GM04504 (cell line): Measurements from ENCODE around the gene CMTR1.
A peak's percentile ranks its signal among the peaks of the same experiment; 100 is the strongest.
"Not testable (repeated sequence)": the region's sequence is repeated elsewhere in the genome, so short reads cannot be mapped to it uniquely, and the experiment has no call there.

Source experiments
- DNase-seq: peaks from one replicate; pipeline ENCODE4 v3.0.0-alpha.2; 2012; ENCODE audit warnings: low read depth

The CMTR1 gene

GRCh38 chr6:37432916-37433656 lies at the start of gene CMTR1:
TSS of gene CMTR1 (plus strand) at chr6:37433221. CDS start at chr6:37435630, 2,409 bp downstream.
- DNase-seq = peak; percentile 78

- DNase-seq = no peak
These were observed 44.4 kb upstream of the CMTR1 start for GRCh38 chr6:37388578-37388977.

DNA sequence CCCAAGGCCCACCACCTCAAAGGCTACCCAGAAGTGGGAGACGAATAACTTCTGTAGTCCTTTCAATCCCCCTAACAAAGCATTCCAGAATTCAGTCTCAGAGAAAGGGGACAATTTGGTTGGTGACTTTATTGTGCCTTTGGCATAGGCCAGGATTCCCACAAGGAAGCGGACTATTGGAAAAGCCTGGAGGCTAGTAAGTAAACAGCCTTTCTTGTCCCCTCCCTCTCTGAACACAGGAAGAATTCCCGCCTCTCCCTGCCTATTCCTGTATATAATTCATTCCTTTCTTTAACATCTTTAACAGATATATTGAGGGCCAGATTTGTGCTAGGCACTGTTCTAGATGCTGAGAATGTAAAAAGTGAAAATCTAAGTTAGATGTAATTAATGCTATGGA lies 43.2 kb upstream of the CMTR1 start:
- DNase-seq = no peak

- no peak for DNase-seq
These were observed 41.9 kb upstream of the CMTR1 start for GRCh38 chr6:37391120-37391519.

DNA sequence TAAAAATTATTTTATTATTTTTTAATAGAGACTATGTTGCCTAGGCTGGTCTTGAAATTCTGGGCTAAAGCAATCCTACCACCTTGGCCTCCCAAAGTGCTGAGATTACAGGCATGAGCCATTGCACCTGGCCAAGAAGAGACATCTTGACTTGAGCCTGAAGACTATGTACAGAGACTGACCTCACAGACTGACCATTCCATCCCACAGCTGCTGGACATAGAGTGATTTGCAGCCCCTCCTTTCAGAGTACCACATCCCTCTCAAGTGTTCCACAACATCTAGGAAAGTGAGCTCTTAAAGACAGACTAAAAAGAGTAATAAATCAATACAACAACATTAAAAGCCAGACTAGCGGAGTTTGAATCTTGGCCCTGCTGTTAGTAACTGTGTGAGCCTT lies 40.2 kb upstream of the CMTR1 start:
- no peak for DNase-seq

DNA sequence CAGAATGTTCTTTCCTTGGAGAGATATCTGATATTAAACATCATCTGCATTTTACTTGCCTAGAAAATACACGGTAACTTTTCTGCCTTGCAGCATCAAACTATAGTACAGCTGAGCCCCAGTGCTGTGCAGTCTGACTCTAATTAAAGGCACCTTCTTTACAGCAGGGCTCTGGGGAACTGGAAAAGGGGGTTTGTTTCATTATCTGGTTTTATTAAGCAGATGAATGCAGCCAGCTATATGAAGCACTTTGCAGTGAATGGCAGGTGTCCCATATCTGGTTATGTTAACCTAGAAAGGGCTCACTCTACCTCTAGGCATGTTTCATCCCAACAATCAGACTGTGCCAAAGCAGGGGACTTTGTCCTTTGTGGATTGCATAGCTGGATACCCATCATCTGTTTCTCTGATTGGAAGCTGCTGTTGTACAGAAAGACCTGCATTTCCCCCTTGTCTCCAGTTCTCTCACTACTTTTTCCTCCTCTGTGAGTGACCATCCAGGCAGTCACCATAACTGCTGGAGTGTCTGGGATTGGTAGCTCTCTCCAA lies 39.6 kb upstream of the CMTR1 start:
- no peak for DNase-seq

DNA sequence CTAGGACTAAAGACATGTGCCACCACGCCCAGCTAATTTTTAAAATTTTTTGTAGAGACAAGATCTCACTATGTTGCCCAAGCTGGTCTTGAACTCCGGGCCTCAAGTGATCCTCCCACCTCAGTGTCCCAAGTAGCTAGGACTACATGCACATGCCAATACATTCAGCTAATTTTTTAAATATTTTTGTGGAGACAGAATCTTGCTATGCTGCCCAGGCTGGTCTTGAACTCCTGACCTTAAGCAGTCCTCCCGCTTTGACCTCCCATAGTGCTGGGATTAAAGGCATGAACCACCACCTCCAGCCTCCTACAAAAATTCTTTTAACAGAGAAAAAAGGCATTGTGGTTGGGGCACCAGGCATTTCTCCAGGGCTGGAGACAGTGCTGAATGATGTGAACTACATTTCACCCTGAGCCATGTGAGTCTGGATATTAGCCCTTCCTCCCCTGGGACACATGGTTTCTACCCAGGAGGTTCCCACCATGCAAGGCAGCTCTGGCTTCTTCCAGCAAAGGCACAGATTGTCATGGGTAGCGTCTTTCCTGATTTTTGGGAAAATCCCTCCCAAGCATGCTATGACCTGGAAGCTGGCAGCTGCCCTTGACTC lies 36.3 kb upstream of the CMTR1 start:
- peak; percentile 58 for DNase-seq

GRCh38 chr6:37399131-37399530 lies 33.9 kb upstream of the CMTR1 start:
- DNase-seq = no peak

DNA sequence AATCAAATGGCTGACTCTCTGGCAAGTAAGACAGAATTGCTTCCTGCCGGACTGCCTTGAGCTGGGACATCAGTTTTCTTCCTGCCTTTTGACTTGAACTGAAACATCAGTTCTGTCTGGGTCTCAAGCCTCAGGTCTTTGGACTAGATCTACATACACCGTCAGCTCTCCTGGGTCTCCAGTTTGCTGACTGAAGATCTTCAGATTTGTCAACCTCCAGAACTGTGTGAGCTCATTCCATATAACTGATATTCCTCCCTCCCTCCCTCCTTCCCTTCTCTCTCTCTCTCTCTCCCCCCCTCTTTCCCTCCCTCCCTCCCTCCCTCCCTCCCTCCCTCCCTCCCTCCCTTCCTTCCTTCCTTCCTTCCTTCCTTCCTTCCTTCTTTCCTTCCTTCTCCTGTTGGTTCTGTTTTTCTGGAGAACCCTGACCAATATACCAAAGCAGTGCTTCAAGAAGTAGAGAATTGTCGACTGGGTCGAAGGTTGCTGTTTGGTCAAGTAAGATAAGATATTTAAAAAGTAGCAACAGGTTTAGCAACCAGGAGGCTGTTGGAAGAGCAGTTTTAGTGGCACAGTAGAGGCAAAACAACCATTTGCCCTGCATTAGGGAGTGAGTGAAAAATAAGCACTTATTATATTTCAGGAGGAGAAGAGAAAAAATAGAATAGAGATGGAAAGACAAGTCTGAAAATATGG lies 33.1 kb upstream of the CMTR1 start:
- DNase-seq = no peak

- DNase-seq = not testable (repeated sequence)
These were observed 31.4 kb upstream of the CMTR1 start for GRCh38 chr6:37401658-37402057.

DNA sequence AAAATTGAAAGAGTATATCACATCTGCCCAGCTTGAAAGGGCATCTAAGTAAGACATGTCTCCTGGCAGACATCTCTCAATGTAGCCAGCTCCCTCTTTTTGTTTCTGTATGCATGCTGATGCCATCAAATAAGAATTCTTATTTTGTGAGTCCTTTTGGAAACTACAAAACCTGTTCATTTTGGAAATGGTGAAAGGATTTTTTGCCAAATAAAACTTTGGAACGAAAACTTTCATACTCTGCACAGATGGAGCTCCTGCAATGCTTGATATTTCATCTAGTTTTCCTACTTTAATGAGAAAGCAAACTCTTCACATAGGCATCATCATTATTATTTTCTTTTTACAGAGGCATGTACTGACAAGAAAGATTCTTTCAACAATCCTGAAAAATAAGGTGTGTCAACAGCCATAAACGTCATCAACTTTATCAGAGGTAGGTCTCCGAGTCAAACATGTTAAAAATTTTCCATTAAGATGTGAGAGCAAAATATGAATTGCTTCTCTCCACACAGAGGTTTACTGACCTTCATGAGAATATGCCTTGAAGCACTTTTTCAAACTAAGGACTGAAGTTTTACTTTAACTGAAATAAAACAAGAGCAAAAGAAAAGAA lies 26.2 kb upstream of the CMTR1 start:
- no peak for DNase-seq

- DNase-seq = no peak
These were observed 25.1 kb upstream of the CMTR1 start for GRCh38 chr6:37407948-37408347.

DNA sequence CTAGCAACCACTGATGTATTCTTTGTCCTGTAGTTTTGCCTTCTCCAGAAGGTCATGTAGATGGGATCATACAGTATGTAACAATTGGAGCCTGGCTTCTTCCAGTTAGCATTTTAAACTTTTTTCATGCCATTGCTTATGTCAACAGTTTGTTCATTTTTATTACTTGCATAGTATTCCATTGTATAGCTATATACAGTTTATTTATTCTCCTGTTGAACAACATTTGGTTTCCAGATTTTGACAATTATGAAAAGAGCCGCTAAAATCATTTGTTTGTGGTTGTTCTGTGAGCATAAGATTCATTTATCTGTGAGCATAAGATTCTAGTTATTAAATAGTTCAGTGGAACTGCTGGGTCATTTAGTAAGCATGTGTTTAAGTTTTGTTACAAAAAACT lies 23.5 kb upstream of the CMTR1 start:
- DNase-seq = no peak

DNA sequence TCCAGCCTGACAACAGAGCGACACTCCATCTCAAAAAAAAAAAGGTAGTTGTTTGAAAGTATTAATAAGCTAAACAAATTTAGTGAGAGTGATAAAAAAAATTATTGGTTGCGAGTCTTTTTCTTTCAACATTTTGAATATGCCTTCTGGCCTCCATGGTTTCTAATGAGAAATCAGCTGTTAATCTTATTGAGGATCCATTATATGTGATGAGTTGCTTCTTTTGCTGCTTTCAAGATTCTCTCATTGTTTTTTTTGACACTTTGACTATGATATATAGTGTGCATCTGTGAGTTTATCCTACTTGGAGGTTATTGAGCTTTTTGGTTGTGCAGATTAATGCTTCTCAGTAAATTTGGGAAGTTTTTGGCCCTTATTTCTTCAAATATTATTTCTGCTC lies 15.6 kb upstream of the CMTR1 start:
- DNase-seq = no peak

GRCh38 chr6:37418722-37419121 lies 14.3 kb upstream of the CMTR1 start:
- no peak for DNase-seq

DNA sequence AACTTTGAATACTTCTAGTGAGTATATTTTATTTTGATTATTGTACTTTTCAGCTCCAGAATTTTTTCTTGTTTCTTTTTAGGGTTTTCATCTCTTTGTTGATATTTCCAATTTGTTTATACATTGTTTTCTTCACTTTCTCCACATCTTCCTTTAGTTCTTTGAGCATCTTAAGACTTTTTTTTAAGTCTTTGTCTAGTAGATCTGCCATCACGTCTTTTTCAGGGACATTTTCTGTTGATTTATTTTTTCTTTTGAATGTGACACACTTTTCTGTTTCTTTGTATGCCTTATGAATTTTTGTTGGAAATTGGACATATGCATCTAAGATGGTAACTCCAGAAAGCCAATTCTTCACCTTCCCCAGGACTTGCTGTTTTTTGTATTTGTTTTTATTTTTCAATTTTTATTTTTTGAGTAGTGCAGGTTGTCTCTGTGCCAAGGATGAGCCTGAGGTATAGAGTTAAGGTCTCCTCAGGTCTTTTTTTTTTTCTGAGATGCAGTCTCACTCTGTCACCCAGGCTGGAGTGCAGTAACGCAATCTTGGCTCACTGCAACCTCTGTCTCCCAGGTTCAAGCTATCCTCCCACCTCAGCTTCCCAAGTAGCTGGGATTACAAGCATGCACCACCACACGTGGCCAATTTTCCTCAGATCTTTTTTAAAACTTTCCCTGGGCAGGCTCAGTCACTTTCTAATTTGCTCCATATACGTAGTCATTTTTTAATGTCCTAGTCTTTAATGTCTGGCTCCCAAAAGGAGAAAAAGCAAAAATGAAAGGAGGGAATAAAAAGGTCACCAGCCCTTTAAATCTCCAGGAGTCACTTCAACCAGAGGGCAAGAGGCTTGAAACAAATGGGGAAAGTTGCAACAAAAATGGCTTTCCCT lies 6.7 kb upstream of the CMTR1 start:
- no peak for DNase-seq

- no peak for DNase-seq
These were observed 6.0 kb upstream of the CMTR1 start for GRCh38 chr6:37426945-37427510.

DNA sequence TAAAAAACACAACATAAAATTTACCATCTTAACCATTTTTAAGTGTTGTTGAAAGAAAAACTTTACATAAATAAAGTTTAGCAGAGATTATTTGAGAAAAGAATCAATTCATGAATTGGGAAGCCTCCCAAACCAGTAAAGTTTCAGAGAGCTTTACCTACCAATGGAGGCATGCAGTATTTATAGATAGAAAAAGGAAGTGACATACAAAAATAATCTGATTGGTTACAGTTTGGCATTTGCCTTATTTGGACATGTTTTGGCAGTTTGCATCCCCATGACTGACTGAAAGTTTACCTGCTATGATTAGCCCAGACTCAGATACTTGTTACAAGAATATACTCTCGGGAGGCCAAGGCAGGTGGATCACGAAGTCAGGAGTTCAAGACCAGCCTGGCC lies 3.7 kb upstream of the CMTR1 start:
- DNase-seq = no peak

DNA sequence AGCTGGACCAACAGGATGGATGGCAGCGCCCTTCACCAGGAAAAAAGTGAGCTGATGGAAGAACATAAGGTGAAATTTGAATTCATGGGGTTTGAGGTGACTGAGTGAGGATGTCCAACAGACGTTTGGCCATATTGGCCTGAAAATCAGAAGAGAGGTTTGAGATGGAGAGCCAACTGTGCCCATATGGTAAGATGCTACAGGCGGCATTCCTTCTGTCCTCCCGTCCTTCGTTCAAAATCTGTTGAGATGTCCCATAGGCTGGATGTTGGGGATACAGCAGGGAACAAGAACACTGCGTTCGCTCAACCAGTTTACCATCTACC lies 468 bp upstream of the CMTR1 start:
- no peak for DNase-seq

DNA sequence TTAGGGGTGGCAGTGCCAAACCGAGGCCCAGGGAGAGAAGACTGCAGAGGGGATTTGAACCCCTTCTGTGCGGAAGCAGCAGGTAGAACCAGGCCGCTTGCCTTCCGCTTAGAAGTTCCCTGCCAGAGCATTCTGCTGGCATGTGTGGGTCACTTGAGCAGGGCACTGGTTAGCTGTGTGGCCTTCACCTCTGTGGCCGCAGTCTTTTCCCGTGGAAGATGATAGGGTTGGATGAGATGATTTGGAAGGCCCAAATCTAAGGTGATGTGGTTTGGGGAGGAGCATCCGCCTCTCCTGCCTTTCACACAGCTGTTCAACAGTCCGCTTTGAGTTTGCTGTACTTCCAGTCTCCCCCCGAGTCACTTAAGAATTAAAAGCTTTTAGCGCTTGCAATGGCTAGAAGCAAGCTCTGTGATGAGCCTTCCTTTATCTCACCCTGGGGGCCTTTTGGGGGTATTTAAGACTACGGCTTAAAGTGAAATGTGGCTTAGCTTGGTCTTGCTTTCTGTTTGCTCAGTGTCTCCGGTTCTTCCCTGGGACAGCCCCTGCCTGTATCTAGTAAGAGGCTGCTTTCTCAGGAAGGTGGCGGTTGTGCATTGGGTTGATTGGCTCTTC lies 743 bp downstream of the CMTR1 start:
- DNase-seq = no peak

GRCh38 chr6:37435373-37435772 lies 2.4 kb downstream of the CMTR1 start:
- no peak for DNase-seq
